ENCODE measurements around the gene GPR183.

GPR183 gene

GRCh38 chr13:99339230-99339721 lies 32.1 kb upstream of the GPR183 start:
- DNase-seq (ENCODE audit: low spot score), result no peak

GRCh38 chr13:99335603-99336002 lies 28.4 kb upstream of the GPR183 start:
- no peak for DNase-seq (ENCODE audit: low spot score)

- no peak for DNase-seq (ENCODE audit: low spot score)
Observed at GRCh38 chr13:99335087-99335486, 27.9 kb upstream of the GPR183 start.

GRCh38 chr13:99334221-99334620 lies 27.0 kb upstream of the GPR183 start:
- no peak for DNase-seq (ENCODE audit: low spot score)

GRCh38 chr13:99332456-99332855 lies 25.3 kb upstream of the GPR183 start:
- no peak for DNase-seq (ENCODE audit: low spot score)

GRCh38 chr13:99331881-99332293 lies 24.7 kb upstream of the GPR183 start:
- no peak for DNase-seq (ENCODE audit: low spot score)

GRCh38 chr13:99330942-99331341 lies 23.7 kb upstream of the GPR183 start:
- no peak for DNase-seq (ENCODE audit: low spot score)

- DNase-seq (ENCODE audit: low spot score), result no peak
Observed at GRCh38 chr13:99329477-99329876, 22.3 kb upstream of the GPR183 start.

GRCh38 chr13:99327761-99328160 lies 20.6 kb upstream of the GPR183 start:
- DNase-seq (ENCODE audit: low spot score), result no peak

GRCh38 chr13:99327126-99327525 lies 19.9 kb upstream of the GPR183 start:
- DNase-seq (ENCODE audit: low spot score), result no peak

- no peak for DNase-seq (ENCODE audit: low spot score)
Observed at GRCh38 chr13:99326012-99326411, 18.8 kb upstream of the GPR183 start.

GRCh38 chr13:99323488-99323887 lies 16.3 kb upstream of the GPR183 start:
- DNase-seq (ENCODE audit: low spot score), result no peak

- DNase-seq (ENCODE audit: low spot score), result peak; percentile 86
Observed at GRCh38 chr13:99322297-99323103, 15.3 kb upstream of the GPR183 start.

GRCh38 chr13:99321709-99322108 lies 14.5 kb upstream of the GPR183 start:
- no peak for DNase-seq (ENCODE audit: low spot score)

GRCh38 chr13:99320693-99321481 lies 13.7 kb upstream of the GPR183 start:
- DNase-seq (ENCODE audit: low spot score), result peak; percentile 95

- DNase-seq (ENCODE audit: low spot score), result no peak
Observed at GRCh38 chr13:99316657-99317256, 9.6 kb upstream of the GPR183 start.

GRCh38 chr13:99316224-99316623 lies 9.0 kb upstream of the GPR183 start:
- DNase-seq (ENCODE audit: low spot score), result no peak

- no peak for DNase-seq (ENCODE audit: low spot score)
Observed at GRCh38 chr13:99315186-99315585, 8.0 kb upstream of the GPR183 start.

- peak; percentile 79 for DNase-seq (ENCODE audit: low spot score)
Observed at GRCh38 chr13:99314640-99315176, 7.5 kb upstream of the GPR183 start.

GRCh38 chr13:99313941-99314340 lies 6.7 kb upstream of the GPR183 start:
- no peak for DNase-seq (ENCODE audit: low spot score)

- no peak for DNase-seq (ENCODE audit: low spot score)
Observed at GRCh38 chr13:99313501-99313900, 6.3 kb upstream of the GPR183 start.

GRCh38 chr13:99312493-99312883 lies 5.3 kb upstream of the GPR183 start:
- no peak for DNase-seq (ENCODE audit: low spot score)

Measured in CD4-positive, alpha-beta T cell treated with Interleukin-2 at 100 ng/mL for 4 hours (primary cell).